K562 (cell line): ENCODE data around the gene PIGM.

Experiments used
- CTCF ChIP-seq, 3 experiments: IDR thresholded peaks in 2 of 3; conservative IDR thresholded peaks in 1 of 3; 2 replicates each; pipeline ENCODE4 v1.5.1; 2011 to 2012; ENCODE audit warnings: low read length in 3 of 3, mild to moderate bottlenecking in 3 of 3, control low read depth in 2 of 3, improper control_type of control experiment in 1 of 3, inconsistent platforms in 1 of 3, low read depth in 1 of 3, mixed read lengths in 1 of 3, moderate library complexity in 1 of 3; ENCODE audit not compliant: insufficient read depth in 2 of 3
- TF ChIP-seq, protein P1 (sequence below): fragments of 450-650 bp; IDR thresholded peaks from 2 replicates; pipeline ENCODE4 v1.6.1; 2016; ENCODE audit warnings: borderline replicate concordance

DNA sequence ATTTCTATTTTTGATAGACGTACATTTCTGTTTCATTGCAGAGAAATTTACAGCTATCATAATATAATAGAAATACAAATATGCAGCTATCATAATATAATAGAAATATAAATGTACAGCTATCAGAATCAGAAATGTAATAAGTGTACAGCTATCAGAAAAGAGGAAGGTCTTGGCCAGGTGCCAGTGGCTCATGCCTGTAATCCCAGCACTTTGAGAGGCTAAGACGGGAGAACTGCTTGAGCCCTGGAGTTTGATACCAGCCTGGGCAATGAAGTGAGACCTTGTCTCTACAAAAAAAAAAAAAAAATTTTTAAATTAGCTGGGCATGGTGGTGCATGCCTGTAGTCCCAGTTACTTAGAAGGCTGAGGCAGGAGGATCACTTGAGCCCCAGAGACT, 37.9 kb downstream of the PIGM start:
- TF ChIP-seq, protein P1, sequence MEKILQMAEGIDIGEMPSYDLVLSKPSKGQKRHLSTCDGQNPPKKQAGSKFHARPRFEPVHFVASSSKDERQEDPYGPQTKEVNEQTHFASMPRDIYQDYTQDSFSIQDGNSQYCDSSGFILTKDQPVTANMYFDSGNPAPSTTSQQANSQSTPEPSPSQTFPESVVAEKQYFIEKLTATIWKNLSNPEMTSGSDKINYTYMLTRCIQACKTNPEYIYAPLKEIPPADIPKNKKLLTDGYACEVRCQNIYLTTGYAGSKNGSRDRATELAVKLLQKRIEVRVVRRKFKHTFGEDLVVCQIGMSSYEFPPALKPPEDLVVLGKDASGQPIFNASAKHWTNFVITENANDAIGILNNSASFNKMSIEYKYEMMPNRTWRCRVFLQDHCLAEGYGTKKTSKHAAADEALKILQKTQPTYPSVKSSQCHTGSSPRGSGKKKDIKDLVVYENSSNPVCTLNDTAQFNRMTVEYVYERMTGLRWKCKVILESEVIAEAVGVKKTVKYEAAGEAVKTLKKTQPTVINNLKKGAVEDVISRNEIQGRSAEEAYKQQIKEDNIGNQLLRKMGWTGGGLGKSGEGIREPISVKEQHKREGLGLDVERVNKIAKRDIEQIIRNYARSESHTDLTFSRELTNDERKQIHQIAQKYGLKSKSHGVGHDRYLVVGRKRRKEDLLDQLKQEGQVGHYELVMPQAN = no peak
- no peak for TF ChIP-seq CTCF (IDR thresholded peaks at IDR 0.05 in 2 of 3, conservative IDR thresholded peaks at IDR 0.05 in 1 of 3; ENCODE audit: insufficient read depth in 2 of 3, low read depth in 1 of 3, low read length in 3 of 3)
